22Rv1 (cell line): ENCODE results near the gene TIAM2.

Experiments used
- ZFX ChIP-seq: fragments of 450-650 bp; IDR thresholded peaks from 2 replicates; pipeline ENCODE4 v1.6.1; 2017; ENCODE audit warnings: antibody characterized with exemption, borderline replicate concordance
- TF ChIP-seq, protein P1 (sequence below): fragments of 450-650 bp; IDR thresholded peaks from 2 replicates; pipeline ENCODE4 v1.5.1; 2017; ENCODE audit warnings: mild to moderate bottlenecking

DNA sequence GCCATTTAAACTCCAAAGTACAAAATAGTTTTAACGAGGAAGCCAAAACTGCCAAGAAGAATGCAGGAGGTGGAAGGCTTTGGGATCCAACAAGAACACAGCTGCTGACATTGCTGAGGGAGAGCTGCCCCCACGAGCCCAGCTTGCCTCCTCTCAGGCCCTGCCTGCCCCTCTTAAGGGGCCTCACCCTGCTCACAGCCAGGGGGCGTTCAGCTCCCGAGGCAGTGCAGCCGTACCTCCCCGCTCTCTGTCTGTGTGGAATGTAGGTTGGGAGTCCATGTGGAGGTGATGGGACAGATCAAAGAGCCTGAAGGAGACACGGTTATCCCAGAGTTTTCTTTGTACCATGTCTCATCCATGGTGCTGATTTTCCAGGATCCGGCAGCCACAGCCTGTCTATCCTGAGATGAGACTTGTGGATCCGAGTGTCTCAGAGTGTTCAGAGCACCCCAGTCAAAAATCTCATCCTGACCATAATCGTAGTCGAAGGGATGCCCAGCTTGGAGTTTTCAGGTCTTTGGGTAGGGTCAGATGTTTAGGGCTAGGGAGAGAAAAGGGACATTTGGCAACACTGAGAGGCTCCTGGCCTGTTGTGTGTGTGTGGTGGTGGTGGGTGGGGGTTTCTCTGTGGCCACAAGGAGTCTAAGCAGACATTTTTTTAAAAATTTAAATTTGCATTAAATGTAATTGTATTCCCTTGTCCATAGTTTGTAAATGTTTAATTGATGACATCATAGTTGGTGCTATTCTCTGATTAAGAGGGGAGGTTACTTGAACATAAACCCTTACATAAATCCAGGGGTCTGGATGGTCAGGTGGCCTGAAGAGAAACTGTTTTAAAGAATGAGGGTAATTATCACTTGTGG, 157.3 kb downstream of the TIAM2 start:
- TF ChIP-seq, protein P1, sequence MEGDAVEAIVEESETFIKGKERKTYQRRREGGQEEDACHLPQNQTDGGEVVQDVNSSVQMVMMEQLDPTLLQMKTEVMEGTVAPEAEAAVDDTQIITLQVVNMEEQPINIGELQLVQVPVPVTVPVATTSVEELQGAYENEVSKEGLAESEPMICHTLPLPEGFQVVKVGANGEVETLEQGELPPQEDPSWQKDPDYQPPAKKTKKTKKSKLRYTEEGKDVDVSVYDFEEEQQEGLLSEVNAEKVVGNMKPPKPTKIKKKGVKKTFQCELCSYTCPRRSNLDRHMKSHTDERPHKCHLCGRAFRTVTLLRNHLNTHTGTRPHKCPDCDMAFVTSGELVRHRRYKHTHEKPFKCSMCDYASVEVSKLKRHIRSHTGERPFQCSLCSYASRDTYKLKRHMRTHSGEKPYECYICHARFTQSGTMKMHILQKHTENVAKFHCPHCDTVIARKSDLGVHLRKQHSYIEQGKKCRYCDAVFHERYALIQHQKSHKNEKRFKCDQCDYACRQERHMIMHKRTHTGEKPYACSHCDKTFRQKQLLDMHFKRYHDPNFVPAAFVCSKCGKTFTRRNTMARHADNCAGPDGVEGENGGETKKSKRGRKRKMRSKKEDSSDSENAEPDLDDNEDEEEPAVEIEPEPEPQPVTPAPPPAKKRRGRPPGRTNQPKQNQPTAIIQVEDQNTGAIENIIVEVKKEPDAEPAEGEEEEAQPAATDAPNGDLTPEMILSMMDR: no peak
- TF ChIP-seq ZFX: no peak
